Subcutaneous abdominal adipose tissue (tissue), 5 donors: ENCODE results near the gene CRTAC1.

Source experiments
- H3K27ac ChIP-seq: one replicate; pipeline ENCODE4 v1.7.0; 2013; ENCODE audit warnings: low read depth, mild to moderate bottlenecking, inconsistent platforms, low read length, moderate library complexity
- H3K27me3 ChIP-seq, 5 donors: one replicate each; pipeline ENCODE4 v1.7.0; 2013; ENCODE audit warnings: low read length in 5 of 5, inconsistent platforms in 1 of 5; ENCODE audit not compliant: control insufficient read depth in 5 of 5, insufficient read depth in 4 of 5
- H3K36me3 ChIP-seq, 5 donors: one replicate each; pipeline ENCODE4 v1.7.0; 2013; ENCODE audit warnings: low read length in 5 of 5; ENCODE audit not compliant: control insufficient read depth in 5 of 5, insufficient read depth in 5 of 5
- H3K4me1 ChIP-seq, 5 donors: one replicate each; pipeline ENCODE4 v1.7.0; 2013; ENCODE audit warnings: low read length in 5 of 5, mild to moderate bottlenecking in 3 of 5, moderate library complexity in 1 of 5; ENCODE audit not compliant: control insufficient read depth in 5 of 5, insufficient read depth in 5 of 5
- H3K4me3 ChIP-seq, 5 donors: one replicate each; pipeline ENCODE4 v1.7.0; 2013; ENCODE audit warnings: low read length in 5 of 5, low read depth in 1 of 5
- H3K9ac ChIP-seq, 5 donors: one replicate each; pipeline ENCODE4 v1.7.0; 2013; ENCODE audit warnings: low read length in 5 of 5, mild to moderate bottlenecking in 4 of 5, moderate library complexity in 3 of 5
- H3K9me3 ChIP-seq, 5 donors: one replicate each; pipeline ENCODE4 v1.7.0; 2013; ENCODE audit warnings: low read length in 5 of 5; ENCODE audit not compliant: control insufficient read depth in 5 of 5
- donor health status: healthy.
- donor health status: healthy.
- donor health status: healthy.
- donor health status: healthy.
- donor health status: healthy.

Gene CRTAC1

GRCh38 chr10:97869091-97870042, 161.1 kb downstream of the CRTAC1 start:
- Histone ChIP-seq H3K27ac (no peak overlapping the region), H3K4me1 (peaks cover 3 to 15% (median 9%) of the 10 kb centered on the region in 5 donors), H3K27me3 (peaks cover 0 to 23% (median 6%) of the 10 kb centered on the region in 5 donors), H3K4me3 (no peak overlapping the region), H3K9me3 (no peaks in the 10 kb centered on the region), H3K9ac (peak overlapping the region in 1 of 5 donors; percentile 56), H3K36me3 (no peaks in the 10 kb centered on the region)

- Histone ChIP-seq H3K36me3 (no peaks in the 10 kb centered on the region), H3K9ac (no peak overlapping the region), H3K4me3 (no peak overlapping the region), H3K27me3 (peaks cover 0 to 20% (median 6%) of the 10 kb centered on the region in 5 donors), H3K4me1 (peaks cover 3 to 13% (median 9%) of the 10 kb centered on the region in 5 donors), H3K9me3 (no peaks in the 10 kb centered on the region), H3K27ac (no peak overlapping the region)
Observed at GRCh38 chr10:97868134-97868685, 162.2 kb downstream of the CRTAC1 start.

GRCh38 chr10:97867220-97867800, 163.1 kb downstream of the CRTAC1 start:
- H3K36me3 ChIP-seq, result no peaks in the 10 kb centered on the region
- H3K9me3 ChIP-seq, result no peaks in the 10 kb centered on the region
- H3K27me3 ChIP-seq, result peaks cover 0 to 19% (median 6%) of the 10 kb centered on the region in 5 donors
- H3K4me1 ChIP-seq, result peaks cover 3 to 13% (median 9%) of the 10 kb centered on the region in 5 donors
- H3K9ac ChIP-seq, result no peak overlapping the region
- H3K4me3 ChIP-seq, result no peak overlapping the region
- no peak overlapping the region for H3K27ac ChIP-seq

GRCh38 chr10:97866524-97867219, 163.7 kb downstream of the CRTAC1 start:
- Histone ChIP-seq H3K9me3 (no peaks in the 10 kb centered on the region), H3K27ac (no peak overlapping the region), H3K27me3 (peaks cover 0 to 18% (median 4%) of the 10 kb centered on the region in 5 donors), H3K4me1 (peaks cover 3 to 13% (median 9%) of the 10 kb centered on the region in 5 donors), H3K9ac (no peak overlapping the region), H3K36me3 (no peaks in the 10 kb centered on the region), H3K4me3 (no peak overlapping the region)

GRCh38 chr10:97865488-97865887, 164.9 kb downstream of the CRTAC1 start:
- Histone ChIP-seq H3K4me3 (no peak overlapping the region), H3K27ac (no peak overlapping the region), H3K9me3 (no peaks in the 10 kb centered on the region), H3K36me3 (no peaks in the 10 kb centered on the region), H3K4me1 (peaks cover 3 to 13% (median 9%) of the 10 kb centered on the region in 5 donors), H3K9ac (no peak overlapping the region), H3K27me3 (peaks cover 0 to 15% (median 4%) of the 10 kb centered on the region in 5 donors)

- no peak overlapping the region for H3K4me3 ChIP-seq
- H3K4me1 ChIP-seq, result peaks cover under 1 to 4% (median 2%) of the 10 kb centered on the region in 5 donors
- H3K27me3 ChIP-seq, result peaks cover 0 to 15% (median 0%) of the 10 kb centered on the region in 5 donors
- H3K9ac ChIP-seq, result no peak overlapping the region
- no peaks in the 10 kb centered on the region for H3K9me3 ChIP-seq
- H3K36me3 ChIP-seq, result no peaks in the 10 kb centered on the region
- H3K27ac ChIP-seq, result no peak overlapping the region
Observed at GRCh38 chr10:97863808-97864207, 166.6 kb downstream of the CRTAC1 start.

- H3K27ac ChIP-seq, result no peak overlapping the region
- peaks cover 0 to 15% (median 0%) of the 10 kb centered on the region in 5 donors for H3K27me3 ChIP-seq
- no peaks in the 10 kb centered on the region for H3K36me3 ChIP-seq
- no peak overlapping the region for H3K4me3 ChIP-seq
- peaks cover 0 to 14% (median 5%) of the 10 kb centered on the region in 5 donors for H3K4me1 ChIP-seq
- no peak overlapping the region for H3K9ac ChIP-seq
- no peaks in the 10 kb centered on the region for H3K9me3 ChIP-seq
Observed at GRCh38 chr10:97861924-97862323, 168.5 kb downstream of the CRTAC1 start.

GRCh38 chr10:97861097-97861750, 169.2 kb downstream of the CRTAC1 start:
- peaks cover 0 to 14% (median 5%) of the 10 kb centered on the region in 5 donors for H3K4me1 ChIP-seq
- H3K9ac ChIP-seq, result no peak overlapping the region
- H3K36me3 ChIP-seq, result no peaks in the 10 kb centered on the region
- H3K27ac ChIP-seq, result no peak overlapping the region
- H3K4me3 ChIP-seq, result no peak overlapping the region
- H3K9me3 ChIP-seq, result no peaks in the 10 kb centered on the region
- peaks cover 0 to 11% (median 0%) of the 10 kb centered on the region in 5 donors for H3K27me3 ChIP-seq

GRCh38 chr10:97858001-97858439, 172.4 kb downstream of the CRTAC1 start:
- Histone ChIP-seq H3K4me3 (no peak overlapping the region), H3K27ac (no peak overlapping the region), H3K36me3 (no peaks in the 10 kb centered on the region), H3K9ac (no peak overlapping the region), H3K27me3 (peaks cover 0 to 10% (median 5%) of the 10 kb centered on the region in 5 donors), H3K4me1 (peaks cover 0 to 14% (median 5%) of the 10 kb centered on the region in 5 donors), H3K9me3 (no peaks in the 10 kb centered on the region)
